Measurements from ENCODE around the gene E2F7.
"Not testable (repeated sequence)": the region's sequence is repeated elsewhere in the genome, so short reads cannot be mapped to it uniquely, and the experiment has no call there.

Gene E2F7

GRCh38 chr12:77065361-77066204, at the start of gene E2F7:
TSS of gene E2F7 (minus strand) at chr12:77065569. CDS start at chr12:77064635, 934 bp downstream.
- no peak for DNase-seq

DNA sequence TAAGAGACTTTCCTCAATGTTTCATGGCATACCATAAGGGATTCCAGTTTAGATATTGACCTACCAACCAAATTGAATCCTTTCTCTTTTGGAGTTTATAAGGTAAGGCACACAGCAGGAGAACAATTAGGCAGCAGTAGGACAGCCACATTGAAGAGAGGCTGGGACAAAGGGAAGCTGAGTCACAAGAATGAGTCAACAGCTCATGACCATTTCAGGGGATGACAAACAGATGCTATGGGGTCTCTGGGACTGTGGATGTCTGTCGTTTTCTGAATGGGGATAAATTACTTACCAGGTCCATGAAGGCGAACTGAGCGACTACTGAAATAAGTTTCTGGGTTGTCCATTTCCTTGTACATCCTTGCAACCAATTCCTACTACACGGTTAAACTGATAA, 48.6 kb upstream of the E2F7 start:
- no peak for DNase-seq

- no peak for DNase-seq
These were observed 43.3 kb upstream of the E2F7 start for GRCh38 chr12:77108707-77109106.

GRCh38 chr12:77107121-77107520, 41.8 kb upstream of the E2F7 start:
- no peak for DNase-seq

GRCh38 chr12:77104792-77105191, 39.4 kb upstream of the E2F7 start:
- no peak for DNase-seq

DNA sequence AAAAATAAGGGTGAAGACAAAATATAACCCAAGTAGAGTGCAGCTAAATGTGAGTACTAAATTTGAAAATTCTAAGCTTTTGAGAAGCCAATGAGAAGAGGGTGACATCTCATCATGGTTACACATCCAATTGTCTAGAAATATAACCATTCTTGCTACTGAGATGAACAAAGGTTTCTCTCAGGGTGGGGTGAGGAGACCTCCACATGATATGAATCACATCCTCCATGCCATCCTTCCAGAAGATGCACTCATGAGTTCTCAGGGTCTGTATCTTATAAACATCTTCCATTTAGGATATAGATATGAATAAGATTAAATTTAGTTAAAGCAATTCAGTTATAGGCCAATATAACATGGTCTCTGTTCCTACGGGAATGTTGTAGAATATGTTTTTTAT, 38.9 kb upstream of the E2F7 start:
- no peak for DNase-seq

- DNase-seq, result no peak
These were observed 37.3 kb upstream of the E2F7 start for GRCh38 chr12:77102691-77103090.

GRCh38 chr12:77102123-77102522, 36.8 kb upstream of the E2F7 start:
- DNase-seq, result no peak

DNA sequence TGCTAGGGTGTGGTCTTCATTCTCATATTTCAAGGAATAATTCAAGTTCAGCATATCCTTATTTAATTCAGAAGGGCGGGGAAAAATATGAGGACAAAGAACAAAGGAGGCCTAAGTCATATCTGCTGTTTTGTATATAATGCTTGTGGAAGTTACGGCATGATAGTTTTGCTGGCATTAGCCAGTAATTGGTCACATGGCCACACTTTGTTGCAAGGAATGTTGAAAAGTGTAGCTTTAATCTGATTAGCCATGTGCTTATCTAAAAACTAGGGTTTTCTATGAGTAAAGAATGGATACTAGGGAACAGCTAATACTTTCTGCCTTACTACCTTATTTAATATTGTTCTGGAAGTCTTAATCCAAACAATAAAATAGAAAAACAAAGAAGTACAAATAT, 34.4 kb upstream of the E2F7 start:
- DNase-seq, result no peak

GRCh38 chr12:77097846-77098245, 32.5 kb upstream of the E2F7 start:
- no peak for DNase-seq

GRCh38 chr12:77092227-77092626, 26.9 kb upstream of the E2F7 start:
- not testable (repeated sequence) for DNase-seq

- no peak for DNase-seq
These were observed 24.4 kb upstream of the E2F7 start for GRCh38 chr12:77089686-77090220.

GRCh38 chr12:77087427-77087826, 22.1 kb upstream of the E2F7 start:
- no peak for DNase-seq

- DNase-seq, result no peak
These were observed 16.7 kb upstream of the E2F7 start for GRCh38 chr12:77082021-77082420.

DNA sequence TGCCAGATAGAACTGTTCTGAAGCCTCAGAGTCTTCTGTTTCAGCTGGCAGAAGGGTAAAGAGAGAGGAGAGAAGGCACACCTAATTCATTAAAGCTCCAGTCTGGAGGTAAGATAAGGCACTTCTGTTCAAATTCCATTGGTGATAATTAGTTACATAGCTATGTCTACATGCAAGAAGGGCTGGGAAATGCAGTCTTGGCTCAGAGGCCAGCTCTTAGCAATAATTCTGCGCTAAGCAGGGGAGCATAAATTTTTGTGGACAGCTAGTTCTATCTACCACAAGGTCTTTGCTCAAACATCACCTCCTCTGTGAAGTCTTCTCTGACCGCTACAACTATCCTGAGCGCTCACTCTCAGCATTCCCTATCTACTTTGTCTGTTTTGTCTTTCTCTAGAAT, 14.3 kb upstream of the E2F7 start:
- no peak for DNase-seq

GRCh38 chr12:77078231-77078630, 12.9 kb upstream of the E2F7 start:
- DNase-seq, result no peak

- DNase-seq, result no peak
These were observed 11.5 kb upstream of the E2F7 start for GRCh38 chr12:77076886-77077285.

- DNase-seq, result not testable (repeated sequence)
These were observed 8.5 kb upstream of the E2F7 start for GRCh38 chr12:77073894-77074293.

- no peak for DNase-seq
These were observed 7.6 kb upstream of the E2F7 start for GRCh38 chr12:77072833-77073495.

DNA sequence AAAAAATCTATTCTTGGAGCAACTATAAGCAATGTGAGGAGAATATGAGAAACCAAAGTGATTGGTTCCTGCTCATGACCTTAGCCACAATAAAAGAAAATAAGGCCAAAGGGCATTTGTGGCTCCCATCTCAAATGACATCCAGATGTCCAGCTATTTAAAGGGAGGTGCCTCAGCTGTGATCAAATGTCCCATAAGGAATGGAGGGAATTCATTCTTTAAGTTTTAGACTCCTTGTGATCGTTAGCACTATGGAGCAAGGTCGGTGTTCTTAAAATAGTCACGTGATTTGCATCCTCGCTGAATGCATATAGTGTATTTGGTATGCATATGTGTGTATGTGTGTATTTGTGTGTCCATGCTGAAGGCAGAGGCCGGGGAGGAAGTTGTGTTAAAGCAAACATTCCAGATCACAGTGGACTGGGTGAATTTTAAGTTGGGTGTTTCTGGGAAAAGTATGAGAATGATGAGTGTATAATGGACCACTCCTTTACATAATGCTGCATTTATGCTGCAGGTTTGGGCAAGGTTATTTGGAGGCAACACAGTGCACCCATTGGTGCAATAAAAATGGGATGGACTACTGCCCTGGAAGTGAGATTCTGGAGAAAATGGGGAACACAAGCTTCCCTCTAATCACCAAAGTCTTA, 5.6 kb upstream of the E2F7 start:
- DNase-seq, result no peak

DNA sequence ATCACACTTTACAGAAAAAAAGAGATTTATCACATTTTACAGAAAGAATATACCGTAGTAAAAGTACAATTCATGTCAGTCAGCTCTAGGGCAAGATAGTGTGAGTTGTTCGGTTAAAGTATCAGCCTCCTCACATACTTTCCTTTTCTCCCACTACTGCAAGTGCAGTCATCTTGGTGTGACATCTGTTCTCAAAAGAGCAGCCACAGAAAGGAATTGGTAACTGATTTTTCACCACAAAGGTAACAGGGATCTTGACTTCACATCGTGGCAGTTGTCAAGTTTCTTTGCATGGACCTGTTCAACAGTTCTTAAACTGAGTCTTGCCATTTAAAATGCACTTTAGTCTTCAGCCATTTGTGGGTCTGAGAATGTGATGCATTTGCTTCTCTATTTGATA, 5.0 kb upstream of the E2F7 start:
- no peak for DNase-seq

- DNase-seq, result no peak
These were observed 441 bp downstream of the E2F7 start for GRCh38 chr12:77064896-77065360.

- DNase-seq, result no peak
These were observed 2.4 kb downstream of the E2F7 start for GRCh38 chr12:77062846-77063461.

Data from cortex of kidney (tissue), 1 donor.